GM12873 (cell line): ENCODE measurements around the gene HOXA11.

Experiments used
- CTCF ChIP-seq: IDR thresholded peaks from 2 replicates; pipeline ENCODE4 v1.5.1; 2012; ENCODE audit warnings: low read depth, mild to moderate bottlenecking, moderate library complexity, low read length, control low read depth; ENCODE audit not compliant: insufficient read depth; ENCODE audit errors: missing control alignments

HOXA11 gene

DNA sequence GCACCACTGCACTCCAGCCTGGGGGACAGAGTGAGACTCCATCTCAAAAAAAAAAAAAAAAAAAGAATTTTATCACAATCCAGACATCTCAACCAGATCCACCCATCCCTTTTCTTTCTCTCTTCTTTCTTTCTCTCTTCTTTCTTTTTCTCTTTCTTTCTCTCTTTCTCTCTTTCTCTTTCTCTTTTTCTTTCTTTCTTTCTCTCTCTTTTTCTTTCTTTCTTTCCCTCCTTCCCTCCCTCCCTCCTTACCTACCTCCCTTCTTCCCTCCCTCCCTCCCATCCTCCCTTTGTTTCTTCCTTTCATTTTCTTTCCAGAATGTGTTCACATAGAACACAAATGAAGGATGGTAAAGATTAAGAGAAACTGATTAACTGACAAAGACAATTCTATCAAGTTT is 32.9 kb upstream of the HOXA11 start:
- TF ChIP-seq CTCF: no peak

GRCh38 chr7:27215356-27215755 is 30.3 kb upstream of the HOXA11 start:
- TF ChIP-seq CTCF: no peak

- TF ChIP-seq CTCF: no peak
These were observed 29.4 kb upstream of the HOXA11 start for GRCh38 chr7:27214239-27214950.

- no peak for TF ChIP-seq CTCF
These were observed 28.6 kb upstream of the HOXA11 start for GRCh38 chr7:27213433-27214238.

- no peak for TF ChIP-seq CTCF
These were observed 27.7 kb upstream of the HOXA11 start for GRCh38 chr7:27212497-27213432.

DNA sequence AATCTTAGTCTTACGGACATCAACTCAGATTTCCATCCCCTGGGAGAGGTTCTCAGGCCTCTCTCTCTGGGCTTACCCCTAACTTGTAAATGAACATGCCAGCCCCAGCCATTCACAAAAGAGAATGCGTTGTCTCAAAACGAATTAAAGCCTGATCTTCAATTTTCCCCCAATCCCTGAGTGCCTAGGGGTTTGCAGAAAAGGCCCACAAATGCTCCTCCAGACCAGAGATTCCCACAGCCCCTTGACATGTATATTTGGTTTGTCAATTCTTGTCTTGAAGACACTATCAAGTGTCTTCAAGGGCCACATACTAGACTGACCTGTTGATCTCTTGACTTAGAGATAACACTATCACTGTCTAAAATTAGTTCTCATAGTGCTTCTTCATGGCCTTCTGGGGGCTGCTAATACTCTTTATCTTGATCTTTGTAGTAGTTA is 26.8 kb upstream of the HOXA11 start:
- no peak for TF ChIP-seq CTCF
